Activated gamma-delta T cell (primary cell): ENCODE results near the gene ADAM22.

Experiments
- DNase-seq: peaks from one replicate; lab custom pipeline; 2025; lab: John Stamatoyannopoulos, UW

Gene ADAM22

GRCh38 chr7:88217675-88218428, 283.8 kb downstream of the ADAM22 start:
- no peak for DNase-seq

GRCh38 chr7:88218429-88218745, 284.3 kb downstream of the ADAM22 start:
- DNase-seq = no peak

GRCh38 chr7:88218836-88219605, 285.0 kb downstream of the ADAM22 start:
- DNase-seq = peak; percentile 13

GRCh38 chr7:88219781-88220747, 286.0 kb downstream of the ADAM22 start, which contains the start of gene SRI:
Gene SRI (minus strand): TSS chr7:88220038. CDS start chr7:88220026, 12 bp downstream.
- peak; percentile 88 for DNase-seq

GRCh38 chr7:88223265-88223664, 289.2 kb downstream of the ADAM22 start:
- DNase-seq = no peak

GRCh38 chr7:88224601-88225275, 290.7 kb downstream of the ADAM22 start:
- no peak for DNase-seq

DNA sequence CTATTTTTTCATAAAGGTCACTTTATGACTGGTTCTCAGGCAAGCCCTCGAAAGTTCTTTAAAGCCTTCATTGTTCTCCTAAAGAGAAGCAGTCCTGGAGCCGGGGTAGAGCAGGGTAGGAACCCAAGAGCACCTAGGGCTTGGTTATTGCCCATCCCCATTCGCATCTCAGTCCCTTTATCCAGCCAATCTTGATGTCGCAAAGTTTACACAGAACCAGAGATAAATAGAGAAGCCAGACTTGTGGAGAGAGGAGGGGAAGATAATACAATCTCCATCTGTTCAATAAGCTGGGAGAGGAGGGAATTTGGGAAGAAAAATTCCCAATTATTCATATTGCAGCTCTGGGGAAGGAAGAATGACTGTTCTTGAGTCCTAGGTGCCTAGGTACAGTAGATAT, 292.1 kb downstream of the ADAM22 start:
- DNase-seq = no peak

GRCh38 chr7:88226886-88227516, 292.9 kb downstream of the ADAM22 start:
- DNase-seq = no peak

DNA sequence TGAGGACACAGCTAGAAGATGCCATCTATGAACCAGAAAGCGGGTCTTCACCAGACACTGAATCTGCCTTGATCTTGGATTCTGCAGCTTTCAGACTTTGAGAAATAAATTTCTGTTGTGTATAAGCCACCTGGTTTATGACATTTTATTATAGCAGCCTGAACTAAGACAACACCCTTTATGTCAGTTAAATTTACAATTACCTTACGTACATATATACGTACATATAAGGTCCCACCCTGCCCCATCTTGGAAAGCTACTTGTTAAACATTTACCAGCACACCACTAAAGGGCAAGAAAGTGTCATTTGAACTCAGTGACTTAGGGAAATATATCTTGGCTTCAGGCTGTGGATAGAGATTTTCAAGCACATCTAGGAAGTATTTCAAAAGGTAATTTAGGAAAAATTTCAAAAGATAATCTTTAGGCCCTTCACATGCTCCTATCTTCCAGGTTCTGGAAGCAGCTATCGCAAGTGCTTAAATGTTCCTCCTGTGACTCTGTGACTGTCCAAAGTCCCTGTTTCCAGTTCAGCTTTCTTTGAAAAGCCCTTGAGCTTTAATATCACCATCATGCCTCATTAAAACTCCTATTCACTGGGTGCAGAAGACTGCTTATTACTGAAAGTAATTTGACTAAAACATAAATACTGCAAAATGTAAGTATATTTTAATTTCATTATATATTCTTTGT, 295.4 kb downstream of the ADAM22 start:
- no peak for DNase-seq

DNA sequence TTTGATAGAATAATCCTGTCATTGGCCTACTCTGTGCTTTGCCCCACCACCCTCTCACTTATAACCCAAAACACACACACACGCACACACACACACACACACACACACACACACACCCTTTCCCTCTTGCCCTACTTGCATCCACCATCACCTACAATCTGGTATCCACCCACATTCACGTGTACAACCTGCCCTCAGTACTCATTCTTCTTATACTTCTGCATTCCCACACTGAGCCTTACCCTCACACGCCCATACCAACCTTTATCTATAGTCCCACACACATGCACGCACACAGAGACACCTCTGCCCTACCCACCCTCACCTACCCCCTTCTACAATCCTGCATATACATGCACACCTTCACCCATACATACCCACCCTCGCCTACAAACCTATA, 296.6 kb downstream of the ADAM22 start:
- no peak for DNase-seq

- no peak for DNase-seq
These were observed 299.8 kb downstream of the ADAM22 start for GRCh38 chr7:88233828-88234227.

DNA sequence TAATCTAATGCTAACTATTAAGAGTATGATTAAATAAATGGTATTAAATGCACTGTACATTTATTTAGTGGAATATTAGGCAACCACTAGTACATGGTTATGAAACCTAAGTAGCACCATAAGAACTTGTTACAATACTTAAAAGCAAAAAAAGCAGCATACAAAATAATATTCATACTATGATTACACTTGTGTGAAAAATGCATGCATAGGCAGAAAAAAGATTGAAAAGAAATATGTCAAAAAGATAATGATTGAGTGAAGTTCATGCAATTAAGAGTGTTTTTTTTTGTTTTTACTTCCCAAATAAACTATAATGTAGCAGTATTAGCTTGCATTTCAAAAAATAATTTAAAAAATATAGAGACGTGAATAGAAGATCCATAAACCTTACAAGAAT, 305.8 kb downstream of the ADAM22 start:
- no peak for DNase-seq

- no peak for DNase-seq
These were observed 309.4 kb downstream of the ADAM22 start for GRCh38 chr7:88243345-88243909.

DNA sequence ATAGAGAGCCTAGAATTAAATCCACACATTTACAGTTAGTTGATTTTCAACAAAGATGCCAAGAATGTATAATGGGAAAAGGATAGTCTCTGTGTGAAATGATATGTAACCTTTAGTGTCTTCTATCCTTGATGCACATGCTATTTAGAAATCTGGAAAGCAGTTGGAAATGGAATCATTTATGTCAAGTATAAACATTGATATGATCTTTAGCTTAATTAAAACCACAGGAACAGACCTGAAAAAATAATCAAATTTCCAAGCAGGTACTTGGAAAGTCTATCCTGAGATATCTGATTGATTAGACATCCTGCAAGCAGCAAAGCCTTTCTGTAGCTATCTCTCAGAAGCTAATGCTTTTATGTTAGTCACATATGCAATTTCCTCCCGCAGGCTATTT, 310.2 kb downstream of the ADAM22 start:
- DNase-seq = no peak
